AG04449 (cell line): Measurements from ENCODE around the gene ANKS1B.

ENCODE experiments used
- CTCF ChIA-PET: fragments of 350-600 bp; formaldehyde crosslinking; extraction: SDS; loops from one replicate; lab custom pipeline; 2021; ENCODE audit warnings: antibody characterized with exemption; lab: Yijun Ruan, JAX
- POLR2A ChIA-PET: fragments of 400-600, 350-600 bp; formaldehyde crosslinking; extraction: SDS; loops from one replicate; lab custom pipeline; 2020; ENCODE audit warnings: antibody characterized with exemption, inconsistent platforms; lab: Yijun Ruan, JAX
- DNase-seq: peaks from one replicate; pipeline ENCODE4 v3.0.0-alpha.2; 2010; ENCODE audit warnings: low read depth, low spot score
- H3K4me3 ChIP-seq: 2 replicates; pipeline ENCODE4 v1.5.1; 2011; ENCODE audit warnings: low read depth, mild to moderate bottlenecking, control low read depth, low read length
- TF ChIP-seq, protein P1 (sequence below): IDR thresholded peaks from one replicate; pipeline ENCODE4 v1.5.1; 2011; ENCODE audit warnings: mild to moderate bottlenecking, moderate library complexity, low read length, control low read depth, inconsistent platforms; ENCODE audit not compliant: insufficient read depth; ENCODE audit errors: missing control alignments

The ANKS1B gene

DNA sequence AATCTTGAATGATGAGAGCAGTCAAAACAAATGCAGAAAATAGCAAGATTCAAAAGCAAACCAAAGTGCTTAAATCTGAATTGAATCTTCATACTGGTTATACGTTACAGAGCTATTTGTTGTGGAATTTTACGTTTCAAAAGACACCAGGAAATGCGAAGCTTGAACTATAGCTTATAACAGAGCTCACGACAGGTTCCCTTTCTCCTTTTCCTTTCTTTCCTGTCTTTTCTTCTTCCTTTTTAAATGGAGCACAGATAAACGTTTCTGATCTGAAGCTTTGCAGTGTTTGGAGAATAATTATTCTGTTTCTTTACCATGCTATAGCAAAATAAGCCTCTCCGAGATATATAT, 829.8 kb downstream of the ANKS1B start:
- no peak overlapping the region for H3K4me3 ChIP-seq
- TF ChIP-seq, protein P1, sequence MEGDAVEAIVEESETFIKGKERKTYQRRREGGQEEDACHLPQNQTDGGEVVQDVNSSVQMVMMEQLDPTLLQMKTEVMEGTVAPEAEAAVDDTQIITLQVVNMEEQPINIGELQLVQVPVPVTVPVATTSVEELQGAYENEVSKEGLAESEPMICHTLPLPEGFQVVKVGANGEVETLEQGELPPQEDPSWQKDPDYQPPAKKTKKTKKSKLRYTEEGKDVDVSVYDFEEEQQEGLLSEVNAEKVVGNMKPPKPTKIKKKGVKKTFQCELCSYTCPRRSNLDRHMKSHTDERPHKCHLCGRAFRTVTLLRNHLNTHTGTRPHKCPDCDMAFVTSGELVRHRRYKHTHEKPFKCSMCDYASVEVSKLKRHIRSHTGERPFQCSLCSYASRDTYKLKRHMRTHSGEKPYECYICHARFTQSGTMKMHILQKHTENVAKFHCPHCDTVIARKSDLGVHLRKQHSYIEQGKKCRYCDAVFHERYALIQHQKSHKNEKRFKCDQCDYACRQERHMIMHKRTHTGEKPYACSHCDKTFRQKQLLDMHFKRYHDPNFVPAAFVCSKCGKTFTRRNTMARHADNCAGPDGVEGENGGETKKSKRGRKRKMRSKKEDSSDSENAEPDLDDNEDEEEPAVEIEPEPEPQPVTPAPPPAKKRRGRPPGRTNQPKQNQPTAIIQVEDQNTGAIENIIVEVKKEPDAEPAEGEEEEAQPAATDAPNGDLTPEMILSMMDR = no peak
- POLR2A ChIA-PET = no interaction called here
- CTCF ChIA-PET = no interaction called here
- no peak for DNase-seq

- POLR2A ChIA-PET = no interaction called here
- H3K4me3 ChIP-seq = no peak overlapping the region
- CTCF ChIA-PET = no interaction called here
These were observed 830.3 kb downstream of the ANKS1B start for GRCh38 chr12:99154216-99154982.

GRCh38 chr12:99153293-99153692, 831.4 kb downstream of the ANKS1B start:
- TF ChIP-seq, protein P1 = no peak
- no peak overlapping the region for H3K4me3 ChIP-seq
- CTCF ChIA-PET = no interaction called here
- POLR2A ChIA-PET = no interaction called here
- DNase-seq = no peak

More at GRCh38 chr12:99154216-99154982, 830.3 kb downstream of the ANKS1B start:
- no peak for DNase-seq
- TF ChIP-seq, protein P1 = no peak

DNA sequence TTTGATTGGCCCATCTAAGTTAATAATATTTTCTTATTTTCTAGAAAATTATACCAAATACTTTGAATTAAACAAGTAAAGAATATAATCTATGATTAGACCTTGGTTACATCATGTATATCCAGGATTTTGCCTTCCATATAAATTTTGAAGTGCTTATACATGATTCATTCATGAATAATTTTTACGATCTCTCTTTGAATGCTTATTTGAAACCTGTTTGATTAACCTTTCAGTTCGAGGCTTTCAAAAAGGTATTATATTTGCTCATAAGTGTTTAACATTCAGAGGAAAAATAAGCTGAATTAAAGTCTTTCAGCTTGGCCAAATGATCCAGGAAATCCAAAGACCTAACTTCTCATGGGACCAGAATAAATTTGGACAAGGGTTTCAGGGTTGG, 832.4 kb downstream of the ANKS1B start:
- TF ChIP-seq, protein P1 = no peak
- no peak overlapping the region for H3K4me3 ChIP-seq
- POLR2A ChIA-PET = no interaction called here
- no peak for DNase-seq
- CTCF ChIA-PET = no interaction called here

DNA sequence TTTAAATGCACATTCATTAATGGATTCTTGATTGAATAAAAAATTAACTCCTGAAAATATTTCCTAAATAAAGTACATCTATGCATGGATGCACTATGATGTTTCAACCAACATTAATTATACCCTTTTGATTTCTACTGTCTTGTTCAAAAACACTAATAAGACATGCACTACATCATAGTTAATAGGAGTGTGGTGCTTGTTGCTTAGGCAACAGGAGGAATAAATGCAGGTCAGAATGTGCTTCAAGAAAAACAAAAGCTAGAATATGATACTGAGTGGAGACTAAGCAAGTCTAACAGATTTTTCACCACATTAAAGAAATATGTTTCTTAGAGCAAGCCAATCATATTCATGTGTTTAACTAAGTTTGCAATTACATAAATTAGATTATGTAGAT, 833.0 kb downstream of the ANKS1B start:
- H3K4me3 ChIP-seq = no peak overlapping the region
- ChIA-PET POLR2A (no interaction called here), CTCF (no interaction called here)
- TF ChIP-seq, protein P1 = no peak
- no peak for DNase-seq

- no peak overlapping the region for H3K4me3 ChIP-seq
- TF ChIP-seq, protein P1 = no peak
- ChIA-PET CTCF (no interaction called here), POLR2A (no interaction called here)
- DNase-seq = no peak
These were observed 837.6 kb downstream of the ANKS1B start for GRCh38 chr12:99147130-99147529.
